IMR-90 (cell line): ENCODE results near the gene ZNF112.

Experiments
- BHLHE40 ChIP-seq: fragments of 150-350 bp; IDR thresholded peaks from 2 replicates; pipeline ENCODE4 v1.6.1; 2016; ENCODE audit warnings: mild to moderate bottlenecking, low read depth, low read length
- CEBPB ChIP-seq: IDR thresholded peaks from 2 replicates; pipeline ENCODE4 v1.6.1; 2012; ENCODE audit warnings: low read depth, low read length, improper control_type of control experiment
- CTCF ChIP-seq: conservative IDR thresholded peaks from 2 replicates; pipeline ENCODE4 v1.5.1; 2012; ENCODE audit warnings: mild to moderate bottlenecking, low read depth, low read length, improper control_type of control experiment
- MAZ ChIP-seq: IDR thresholded peaks from 2 replicates; pipeline ENCODE4 v1.6.1; 2012; ENCODE audit warnings: low read depth, mild to moderate bottlenecking, low read length, improper control_type of control experiment, moderate library complexity, borderline replicate concordance
- MXI1 ChIP-seq: IDR thresholded peaks from 2 replicates; pipeline ENCODE4 v1.6.1; 2012; ENCODE audit warnings: low read depth, mild to moderate bottlenecking, low read length, moderate library complexity, borderline replicate concordance
- POLR2A ChIP-seq: IDR thresholded peaks from 2 replicates; pipeline ENCODE4 v1.6.1; 2012; ENCODE audit warnings: mild to moderate bottlenecking, low read depth, low read length
- RAD21 ChIP-seq: IDR thresholded peaks from 2 replicates; pipeline ENCODE4 v1.6.1; 2012; ENCODE audit warnings: low read length, improper control_type of control experiment
- RCOR1 ChIP-seq: IDR thresholded peaks from 2 replicates; pipeline ENCODE4 v1.6.1; 2012; ENCODE audit warnings: mild to moderate bottlenecking, low read length, improper control_type of control experiment; ENCODE audit not compliant: insufficient replicate concordance
- RFX5 ChIP-seq: IDR thresholded peaks from 2 replicates; pipeline ENCODE4 v1.8.0; 2012; ENCODE audit warnings: low read depth, mild to moderate bottlenecking, low read length, moderate library complexity
- USF2 ChIP-seq: fragments of 150-350 bp; IDR thresholded peaks from 2 replicates; pipeline ENCODE4 v1.6.1; 2017; ENCODE audit warnings: mild to moderate bottlenecking, antibody characterized with exemption, low read length, low read depth

- TF ChIP-seq MXI1 (no peak), CTCF (no peak), POLR2A (no peak), RAD21 (no peak), RCOR1 (no peak), RFX5 (no peak), CEBPB (no peak), USF2 (no peak), MAZ (no peak), BHLHE40 (no peak)
These were observed 78.2 kb downstream of the ZNF112 start for GRCh38 chr19:44278181-44278690.
